AG10803 (cell line): ENCODE results near the gene GLIS1.

Source experiments
- DNase-seq: peaks from one replicate; pipeline ENCODE4 v3.0.0; 2010; ENCODE audit warnings: low read depth
- H3K4me3 ChIP-seq: 2 replicates; pipeline ENCODE4 v1.5.1; 2011; ENCODE audit warnings: mild to moderate bottlenecking, low read length, control low read depth
- TF ChIP-seq, protein P1 (sequence below): conservative IDR thresholded peaks from 2 replicates; pipeline ENCODE4 v1.5.1; 2011; ENCODE audit warnings: mild to moderate bottlenecking, low read length, control low read depth, inconsistent platforms

The GLIS1 gene

DNA sequence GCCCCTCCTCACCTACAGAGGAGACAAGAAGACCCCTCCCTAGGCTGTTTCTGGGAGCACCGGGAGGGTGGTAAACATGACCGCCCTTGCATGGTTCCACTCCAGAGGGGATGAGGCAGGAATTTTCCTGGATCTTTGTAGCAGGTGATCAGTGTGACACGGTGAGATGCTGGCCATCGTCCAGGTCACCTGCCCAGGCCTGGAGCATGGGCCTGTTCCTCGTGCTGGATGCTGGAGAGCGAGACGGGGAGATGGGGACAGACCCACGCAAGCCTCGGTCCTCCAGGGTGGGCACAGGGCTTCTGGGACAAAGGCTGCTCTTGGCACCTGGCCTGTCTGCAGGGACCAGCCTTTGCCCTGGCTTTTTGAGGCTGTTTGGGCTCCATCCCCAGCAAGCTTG, 233.6 kb downstream of the GLIS1 start:
- no peak for DNase-seq
- TF ChIP-seq, protein P1, sequence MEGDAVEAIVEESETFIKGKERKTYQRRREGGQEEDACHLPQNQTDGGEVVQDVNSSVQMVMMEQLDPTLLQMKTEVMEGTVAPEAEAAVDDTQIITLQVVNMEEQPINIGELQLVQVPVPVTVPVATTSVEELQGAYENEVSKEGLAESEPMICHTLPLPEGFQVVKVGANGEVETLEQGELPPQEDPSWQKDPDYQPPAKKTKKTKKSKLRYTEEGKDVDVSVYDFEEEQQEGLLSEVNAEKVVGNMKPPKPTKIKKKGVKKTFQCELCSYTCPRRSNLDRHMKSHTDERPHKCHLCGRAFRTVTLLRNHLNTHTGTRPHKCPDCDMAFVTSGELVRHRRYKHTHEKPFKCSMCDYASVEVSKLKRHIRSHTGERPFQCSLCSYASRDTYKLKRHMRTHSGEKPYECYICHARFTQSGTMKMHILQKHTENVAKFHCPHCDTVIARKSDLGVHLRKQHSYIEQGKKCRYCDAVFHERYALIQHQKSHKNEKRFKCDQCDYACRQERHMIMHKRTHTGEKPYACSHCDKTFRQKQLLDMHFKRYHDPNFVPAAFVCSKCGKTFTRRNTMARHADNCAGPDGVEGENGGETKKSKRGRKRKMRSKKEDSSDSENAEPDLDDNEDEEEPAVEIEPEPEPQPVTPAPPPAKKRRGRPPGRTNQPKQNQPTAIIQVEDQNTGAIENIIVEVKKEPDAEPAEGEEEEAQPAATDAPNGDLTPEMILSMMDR = no peak
- no peak overlapping the region for H3K4me3 ChIP-seq

DNA sequence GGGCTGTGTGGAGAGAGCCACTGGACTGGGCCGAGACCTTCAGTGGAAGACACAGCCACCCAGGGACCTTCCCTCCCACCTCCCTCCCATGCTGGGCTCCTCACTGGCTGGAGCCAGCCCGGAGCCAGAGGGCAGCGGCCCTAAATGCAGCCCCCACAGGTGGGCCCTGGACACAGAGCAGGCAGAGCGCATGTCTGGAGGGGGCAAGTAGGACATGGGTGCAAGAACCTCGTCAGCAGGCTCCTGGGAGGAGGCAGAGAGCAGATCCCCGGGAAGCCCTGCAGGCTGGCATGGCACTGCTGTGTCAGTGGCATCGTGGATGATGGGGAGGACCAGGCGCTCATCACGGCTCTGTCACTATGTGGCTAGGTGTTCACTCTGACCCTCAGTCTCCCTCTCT, 234.1 kb downstream of the GLIS1 start:
- no peak overlapping the region for H3K4me3 ChIP-seq
- no peak for DNase-seq
- TF ChIP-seq, protein P1 = no peak

DNA sequence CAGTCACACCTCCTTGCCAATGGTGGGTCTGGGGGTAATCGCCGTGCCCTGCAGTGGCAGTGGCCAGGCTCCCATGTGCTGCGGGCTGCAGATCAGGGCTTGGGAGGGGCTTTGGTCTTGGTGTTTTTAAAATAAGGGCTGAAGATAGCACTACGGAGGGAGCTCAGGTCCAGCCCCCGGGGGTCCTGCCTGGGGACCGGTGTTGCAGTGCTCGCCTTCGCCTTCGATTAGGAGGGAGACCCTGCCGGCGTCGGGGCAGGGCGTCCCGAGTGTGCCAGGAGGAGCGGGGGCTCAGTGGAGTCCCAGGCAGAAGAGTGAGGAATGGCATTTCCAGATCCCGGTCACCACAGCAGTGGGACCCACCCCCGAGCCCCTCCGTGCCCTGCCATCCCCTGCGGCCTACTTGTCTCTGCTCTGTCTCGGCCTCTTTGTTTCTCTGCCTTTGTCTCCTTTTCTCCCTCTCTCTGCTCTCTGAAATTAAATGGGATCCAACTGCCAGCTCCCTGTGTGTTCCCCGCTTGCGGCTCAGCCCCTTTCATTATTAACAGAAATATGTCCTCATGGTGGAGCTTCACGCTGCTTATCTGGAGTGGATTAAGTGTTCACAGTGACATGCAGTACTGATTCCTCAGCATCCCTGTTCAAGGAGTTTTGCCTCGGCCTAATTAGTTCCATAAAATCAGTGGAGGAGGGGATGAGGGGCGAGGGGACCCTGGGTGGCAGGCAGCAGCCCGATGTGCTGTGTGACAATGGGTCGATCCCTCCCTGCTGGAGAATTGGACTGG, 235.3 kb downstream of the GLIS1 start:
- TF ChIP-seq, protein P1 = no peak
- DNase-seq = no peak
- no peak overlapping the region for H3K4me3 ChIP-seq

DNA sequence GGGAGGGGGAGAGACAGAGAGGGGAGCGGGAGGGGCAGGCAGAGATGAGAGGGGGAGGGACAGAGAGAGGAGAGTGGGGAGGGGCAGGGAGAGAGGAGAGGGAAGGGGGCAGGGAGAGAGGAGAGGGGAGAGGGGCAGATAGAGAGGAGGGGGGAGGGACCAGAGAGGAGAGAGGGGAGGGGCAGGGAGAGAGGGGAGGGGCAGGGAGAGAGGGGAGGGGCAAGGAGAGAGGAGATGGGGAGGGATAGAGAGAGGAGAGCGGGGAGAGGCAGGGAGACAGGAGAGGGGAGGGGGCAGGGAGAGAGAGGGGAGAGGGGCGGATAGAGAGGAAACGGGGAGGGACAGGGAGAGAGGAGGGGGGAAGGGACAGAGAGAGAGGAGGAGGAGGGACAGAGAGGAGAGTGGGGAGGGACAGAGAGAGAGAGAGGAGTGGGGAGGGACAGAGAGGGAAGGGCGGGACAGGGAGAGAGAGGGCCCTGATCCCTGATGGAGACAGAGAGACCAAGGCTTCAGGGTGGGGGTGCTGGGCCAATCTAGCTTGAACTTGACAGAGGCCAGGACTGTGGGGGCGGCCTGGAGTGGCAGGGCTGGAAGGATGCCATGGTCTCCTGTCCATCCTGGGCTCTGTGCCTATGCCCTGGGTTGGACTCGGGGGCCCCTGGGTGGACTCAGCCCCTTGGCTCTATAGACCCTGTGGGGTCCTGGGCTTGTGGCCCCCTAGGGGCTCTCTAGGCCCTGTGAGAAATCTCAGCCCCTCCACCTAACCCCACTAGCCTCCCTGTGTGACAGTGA, 236.1 kb downstream of the GLIS1 start:
- DNase-seq = no peak
- TF ChIP-seq, protein P1 = no peak

DNA sequence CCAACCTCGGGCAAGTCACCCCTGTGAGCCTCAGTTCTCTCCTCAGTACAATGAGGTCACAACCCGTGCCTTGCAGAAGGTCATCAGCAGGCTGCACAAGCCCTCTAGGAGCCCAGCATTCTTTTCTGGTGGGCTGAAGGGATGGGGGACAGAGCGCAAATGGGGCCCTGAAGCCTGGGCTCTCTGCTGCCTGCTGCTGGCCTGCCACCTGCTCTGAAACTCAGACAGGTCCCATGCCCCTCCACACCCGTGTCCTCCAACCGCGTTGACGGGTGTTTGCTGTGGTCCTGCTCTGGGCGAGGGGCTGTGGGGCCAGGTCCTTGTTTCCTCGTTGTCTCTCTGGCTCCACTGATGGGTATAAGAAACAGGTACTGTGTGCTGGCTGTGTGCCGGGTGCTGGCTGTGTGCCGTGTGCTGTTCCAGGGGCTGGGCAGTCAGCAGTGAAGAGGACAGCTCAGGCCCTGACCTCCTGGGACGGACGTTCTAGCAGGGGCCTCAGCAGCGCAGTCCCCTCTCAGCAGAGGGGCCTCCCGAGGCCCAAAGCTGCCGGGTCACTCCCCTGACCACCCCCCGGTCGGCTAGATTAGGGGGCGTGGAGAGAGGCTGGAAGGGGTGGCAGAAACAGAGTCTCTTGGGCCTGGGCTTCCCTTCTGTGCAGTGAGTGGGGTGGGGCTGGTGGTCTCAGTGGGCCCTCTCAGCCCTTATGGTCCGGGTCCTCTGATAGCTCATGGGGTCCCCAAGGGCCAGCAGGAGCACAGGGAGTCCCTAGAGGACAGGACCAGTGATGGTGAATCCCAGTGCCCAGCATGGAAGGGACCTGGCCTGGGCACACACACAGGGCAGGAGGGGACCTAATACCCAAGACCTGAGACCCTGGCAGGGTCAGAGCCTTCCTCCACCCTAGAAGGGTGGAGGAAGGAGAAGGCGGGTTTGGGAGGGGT, 237.6 kb downstream of the GLIS1 start:
- no peak overlapping the region for H3K4me3 ChIP-seq
- DNase-seq = no peak
- TF ChIP-seq, protein P1 = no peak

More for the DNA sequence above, 236.1 kb downstream of the GLIS1 start:
- no peak overlapping the region for H3K4me3 ChIP-seq

DNA sequence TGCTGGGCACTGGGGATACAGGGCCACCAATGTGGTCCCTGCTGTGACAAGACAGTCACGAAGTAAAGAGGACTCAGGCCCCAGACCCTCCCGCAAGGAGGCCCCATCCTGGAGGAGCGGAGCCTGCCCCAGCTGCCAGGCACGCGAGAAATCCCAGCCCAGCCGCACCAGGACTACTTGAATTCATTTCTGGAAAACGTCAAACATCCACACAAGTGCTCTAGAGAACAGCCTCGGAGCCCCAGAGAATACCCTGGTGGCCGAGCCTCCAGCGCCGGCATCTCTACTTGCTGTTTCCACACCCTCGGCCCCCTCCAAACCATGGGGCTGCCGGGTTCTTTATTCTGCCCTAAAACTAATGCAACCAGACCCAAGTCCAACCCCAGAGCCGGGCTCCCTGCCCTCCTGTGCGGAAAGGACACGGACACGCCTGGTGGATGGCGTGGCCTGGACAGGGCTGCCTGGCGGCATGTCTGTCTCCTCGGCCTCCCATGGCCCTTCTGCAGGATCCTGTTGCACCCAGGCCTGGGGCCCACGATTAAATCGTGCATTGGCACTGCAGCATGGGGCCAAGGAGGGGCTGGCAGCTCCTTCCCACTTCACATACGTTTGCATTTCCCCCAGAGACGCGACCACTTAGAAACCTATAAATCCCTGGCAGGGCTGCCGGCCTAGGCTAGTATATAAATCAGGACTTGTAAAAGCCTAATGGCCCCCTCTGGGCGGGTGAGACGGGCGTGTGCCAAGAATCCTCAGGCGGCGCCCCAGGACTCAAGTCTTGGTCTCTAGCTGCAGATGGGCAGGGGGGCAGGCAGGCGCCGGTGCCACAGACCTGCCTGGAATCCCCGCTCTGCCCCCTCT, 238.5 kb downstream of the GLIS1 start:
- DNase-seq = no peak
- H3K4me3 ChIP-seq = no peak overlapping the region
- TF ChIP-seq, protein P1 = no peak
